Renal cortical epithelial cell (primary cell): ENCODE results near the gene DCUN1D4. TPM values are rescaled to one million over a fixed set of nuclear protein-coding genes. Genes with fewer than 3 reads are reported as not detected.
"Not testable (repeated sequence)": the region's sequence is repeated elsewhere in the genome, so short reads cannot be mapped to it uniquely, and the experiment has no call there.

Source experiments
- DNase-seq: peaks from one replicate; pipeline ENCODE4 v3.0.0-alpha.2; 2011; ENCODE audit warnings: low read depth
- total RNA-seq: library from RNA; depleted of rRNA; stranded (reverse); fragments of >200 nt; gene quantifications from 2 replicates; pipeline ENCODE4 v1.2.3, GENCODE V29; 2014

The DCUN1D4 gene
- total RNA-seq, 1 donor from 2014 or later = 81.4 TPM

DNA sequence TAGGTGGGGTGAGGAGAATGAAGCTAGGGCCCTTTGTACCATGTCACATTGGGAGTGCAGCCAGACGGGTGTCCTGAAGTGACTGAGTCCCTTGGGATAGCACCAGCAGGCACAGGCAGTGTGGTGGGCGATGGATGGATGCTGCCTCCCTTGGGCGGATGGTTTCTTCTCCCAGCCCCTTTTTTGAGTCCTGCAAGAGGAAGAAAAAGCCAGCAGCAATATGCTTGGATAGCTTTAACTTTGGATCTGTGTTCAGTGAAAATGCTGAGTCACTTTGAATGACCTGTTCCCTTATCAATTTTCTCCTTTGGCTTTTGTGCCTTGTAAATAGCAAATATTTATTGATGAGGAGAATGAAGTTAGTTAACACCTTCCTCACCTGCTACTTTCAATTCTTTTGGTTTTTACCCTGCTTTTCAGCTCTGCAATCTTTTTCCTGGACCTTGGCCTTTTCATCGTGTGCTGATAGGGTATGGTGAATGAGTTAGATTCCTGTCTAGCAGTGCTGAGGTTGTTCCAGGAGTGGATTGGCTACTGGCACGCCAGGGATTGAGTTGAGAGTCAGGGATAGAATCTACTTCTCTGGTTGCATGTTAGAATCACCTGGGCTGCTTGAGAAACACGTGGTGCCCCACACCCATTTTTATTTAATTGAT lies 10.2 kb downstream of the DCUN1D4 start:
- peak; percentile 42 for DNase-seq

DNA sequence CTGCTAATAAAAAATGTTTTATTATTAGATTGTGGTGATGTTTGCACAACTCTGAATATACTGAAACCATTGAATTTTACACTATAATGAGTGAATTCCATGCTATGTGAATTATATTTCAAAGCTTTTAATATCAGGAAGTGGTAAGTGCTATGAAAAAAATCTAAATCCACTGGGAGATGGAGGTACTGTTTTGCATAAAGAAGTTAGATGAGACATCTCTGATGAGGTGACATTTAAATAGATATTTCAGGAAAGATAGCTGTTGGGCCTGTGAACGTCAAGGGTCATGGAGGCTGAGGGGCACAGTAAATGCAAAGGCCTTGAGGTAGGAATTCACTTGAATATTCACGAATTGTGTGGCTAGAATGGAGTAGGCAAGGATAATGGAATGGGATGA lies 12.3 kb downstream of the DCUN1D4 start:
- DNase-seq = no peak

DNA sequence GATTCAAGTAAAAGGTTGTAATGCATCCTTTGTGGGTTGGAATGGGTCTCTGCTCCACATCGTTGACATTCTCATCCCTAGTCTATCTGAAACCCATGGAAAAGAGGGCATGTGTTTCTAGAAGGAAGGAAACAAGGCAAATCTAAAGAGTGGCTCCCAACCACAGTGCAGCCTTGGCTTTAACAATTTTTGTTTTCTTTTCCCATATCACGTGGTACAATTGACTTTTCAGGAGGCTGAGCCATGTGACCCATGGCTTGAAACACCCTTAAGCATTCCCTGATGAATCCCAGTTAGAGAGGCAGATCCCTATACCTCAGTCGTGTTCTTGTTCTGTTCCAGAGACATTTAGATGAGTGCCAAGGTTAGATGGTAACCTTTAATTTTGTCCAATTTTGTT lies 12.8 kb downstream of the DCUN1D4 start:
- no peak for DNase-seq

DNA sequence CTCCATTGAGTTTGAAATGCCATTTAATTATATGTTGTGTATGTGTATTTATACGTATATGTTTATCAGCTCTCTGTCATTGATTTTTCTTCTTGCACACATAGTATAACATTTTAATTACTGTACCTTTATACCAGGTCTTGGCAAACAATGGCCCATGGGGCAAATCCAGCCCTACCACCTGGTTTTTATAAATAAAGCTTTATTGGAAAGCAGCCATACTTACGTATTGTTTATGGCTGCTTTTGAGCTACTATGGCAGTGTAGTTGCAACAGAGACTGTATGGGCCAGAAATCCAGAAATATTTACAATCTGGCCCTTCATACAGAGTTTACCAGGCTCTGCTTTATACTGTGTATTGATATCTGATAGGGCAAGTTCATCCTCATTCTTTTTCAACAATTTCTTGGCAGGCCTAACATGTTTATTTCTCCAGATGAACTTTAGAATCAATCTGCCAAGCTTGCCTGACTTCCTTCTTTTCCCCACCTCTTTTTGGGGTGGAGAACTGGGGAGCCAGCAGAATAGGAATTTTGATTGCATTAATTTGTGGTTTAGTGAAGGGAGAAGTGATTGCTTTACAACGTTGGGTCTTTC lies 15.8 kb downstream of the DCUN1D4 start:
- peak; percentile 33 for DNase-seq

DNA sequence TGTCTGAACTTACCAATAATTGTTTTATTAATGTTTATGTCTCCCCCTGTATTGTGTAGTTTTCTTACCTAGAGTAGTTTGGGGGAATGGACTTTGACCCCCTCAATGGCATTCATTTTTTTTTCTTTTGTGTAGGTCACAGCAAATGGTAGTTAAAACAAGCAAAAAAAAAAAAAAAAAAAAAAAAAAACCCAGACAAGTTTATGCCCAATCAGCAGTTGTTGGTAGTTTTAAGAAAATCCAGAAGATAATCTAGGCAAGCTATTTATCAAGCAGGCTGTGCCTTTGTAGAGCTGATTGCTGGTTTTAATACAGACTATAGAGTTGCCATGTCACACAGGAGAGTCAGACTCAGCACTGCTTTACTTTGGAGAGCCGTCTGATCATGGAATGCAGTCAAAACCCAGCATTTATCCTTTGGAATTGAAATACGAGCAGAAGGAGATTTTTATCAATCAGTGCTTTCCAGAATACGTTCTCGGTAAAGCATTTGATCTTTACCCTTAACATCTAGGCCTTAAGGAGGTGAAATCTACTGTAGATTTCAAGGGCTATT lies 16.6 kb downstream of the DCUN1D4 start:
- no peak for DNase-seq

DNA sequence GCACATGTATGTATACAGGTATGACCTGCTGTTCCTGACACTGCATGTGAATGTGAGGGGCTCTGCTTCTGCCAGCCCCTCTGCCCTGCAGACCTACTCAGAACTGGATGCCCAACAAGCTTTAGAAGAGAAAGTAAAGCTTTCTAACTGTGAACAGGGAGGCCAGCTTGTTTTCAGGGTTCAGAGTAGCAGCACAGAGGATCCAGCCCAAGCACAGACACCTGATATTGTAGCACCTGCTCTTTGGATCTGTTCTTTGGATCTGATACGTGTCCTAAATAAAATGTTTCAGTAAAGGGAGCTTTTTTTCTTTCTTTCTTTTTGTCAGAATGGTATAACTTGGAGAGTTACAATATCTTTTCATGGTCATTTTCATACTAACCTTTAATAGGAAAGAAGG lies 19.2 kb downstream of the DCUN1D4 start:
- DNase-seq = no peak

DNA sequence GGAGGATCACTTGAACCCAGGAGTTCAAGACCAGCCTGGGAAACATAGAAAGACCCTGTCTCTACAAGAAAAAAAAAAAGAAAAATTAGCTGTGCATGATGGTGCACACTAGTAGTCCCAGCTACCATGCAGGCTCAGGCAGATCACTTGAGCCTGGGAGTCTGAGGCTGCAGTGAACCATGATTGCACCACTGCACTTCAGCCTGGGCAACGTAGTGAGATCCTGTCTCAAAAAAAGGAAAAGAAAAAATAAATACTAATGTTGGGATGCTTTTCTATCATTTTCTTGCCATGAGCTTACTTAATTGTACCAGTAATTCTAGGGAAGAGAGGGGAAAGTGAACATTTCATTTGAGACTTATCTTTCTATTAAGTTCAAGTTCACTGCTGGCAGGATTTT lies 19.8 kb downstream of the DCUN1D4 start:
- no peak for DNase-seq

DNA sequence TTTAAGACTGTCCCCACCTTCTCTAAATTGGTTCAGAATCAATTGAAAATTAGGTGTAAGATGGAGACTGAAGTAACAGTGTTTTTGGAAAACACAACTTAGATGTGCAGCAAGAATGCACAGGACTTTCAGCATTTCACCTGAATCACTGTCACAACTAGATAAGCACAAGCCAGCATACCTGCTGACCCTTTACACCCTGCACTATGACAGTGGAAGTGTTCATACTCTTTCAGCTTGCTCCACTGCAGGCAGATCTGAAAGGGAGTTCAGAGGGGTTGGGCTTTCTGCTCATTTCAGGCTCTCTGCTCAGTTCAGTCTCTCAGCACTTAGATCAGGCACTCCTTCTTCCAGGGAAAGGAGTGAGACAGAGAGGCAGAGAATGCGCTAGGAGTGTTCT lies 22.8 kb downstream of the DCUN1D4 start:
- DNase-seq = no peak

DNA sequence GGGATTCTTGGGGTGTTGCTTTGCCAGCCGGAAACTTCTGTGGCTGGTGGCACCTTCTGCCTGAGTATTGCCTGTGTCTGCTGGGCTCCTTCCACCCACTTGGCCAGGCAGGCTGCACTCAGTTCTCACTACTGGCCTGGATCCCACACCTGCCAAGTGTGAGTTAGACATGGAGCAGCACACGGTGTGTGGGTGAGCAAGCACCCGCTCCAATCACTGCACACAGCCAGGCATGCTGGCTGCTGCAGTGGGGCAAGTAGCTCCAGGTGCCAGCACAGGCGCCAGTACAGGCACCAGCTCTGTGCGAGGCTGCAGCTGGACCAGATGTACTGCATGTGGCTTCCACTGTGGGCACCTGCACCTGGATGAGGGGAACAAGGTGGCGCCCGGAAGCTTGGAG lies 23.9 kb downstream of the DCUN1D4 start:
- no peak for DNase-seq

DNA sequence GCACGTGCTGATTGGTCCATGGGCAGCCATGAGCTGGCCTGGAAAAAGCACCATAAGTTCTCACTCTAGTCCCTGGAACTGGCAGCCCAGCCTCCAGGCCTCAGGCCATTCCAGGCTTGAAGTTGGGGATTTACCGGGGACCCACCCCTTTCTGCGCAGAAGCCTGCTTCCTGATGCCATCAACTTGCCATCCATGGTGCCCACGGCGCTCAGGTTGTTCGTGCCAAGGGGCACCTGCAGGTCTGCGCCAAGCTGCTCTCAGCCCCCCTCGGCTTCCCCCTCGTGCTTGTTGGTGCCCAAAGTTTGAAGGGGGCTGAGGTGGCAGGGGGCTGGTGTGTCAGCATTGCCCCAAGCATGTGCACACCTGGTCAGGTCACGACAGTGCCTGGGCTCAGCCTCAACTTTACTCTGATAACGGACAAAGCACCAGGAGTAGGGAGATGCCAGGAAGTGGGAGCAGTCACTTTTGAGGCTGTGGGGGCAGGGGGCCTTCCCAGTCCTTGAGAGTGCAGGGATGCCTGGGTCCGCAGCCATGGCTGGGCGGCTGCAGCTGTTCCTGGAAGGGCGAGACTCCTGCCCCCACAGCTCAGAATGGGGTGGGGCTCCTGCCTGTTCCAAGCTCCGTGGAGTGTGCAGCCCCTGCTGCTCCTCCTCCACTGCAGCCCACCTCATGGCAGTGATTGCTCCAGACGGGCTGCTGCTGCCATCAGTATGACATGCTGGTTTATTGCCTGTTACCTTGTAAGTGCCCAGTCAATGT lies 24.9 kb downstream of the DCUN1D4 start:
- no peak for DNase-seq

DNA sequence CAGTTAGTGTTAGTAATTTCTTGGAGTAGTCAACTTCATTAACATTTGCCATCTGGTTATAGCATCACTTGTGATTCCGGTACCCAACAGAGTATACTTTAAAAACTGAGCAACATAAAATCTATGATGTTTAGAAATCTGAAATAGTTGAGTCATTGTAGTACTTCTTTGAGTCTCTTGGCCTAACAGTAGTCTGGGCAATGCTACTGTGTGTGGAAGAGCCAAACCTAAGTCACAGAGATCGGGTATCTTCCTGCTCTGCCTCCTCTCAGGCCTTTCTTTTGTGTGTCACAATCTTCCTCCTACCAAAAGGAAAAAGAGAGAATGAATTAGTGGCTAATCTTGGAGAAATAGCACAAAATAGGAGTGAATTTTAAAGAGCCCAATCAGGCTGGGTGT lies 25.5 kb downstream of the DCUN1D4 start:
- DNase-seq = no peak

DNA sequence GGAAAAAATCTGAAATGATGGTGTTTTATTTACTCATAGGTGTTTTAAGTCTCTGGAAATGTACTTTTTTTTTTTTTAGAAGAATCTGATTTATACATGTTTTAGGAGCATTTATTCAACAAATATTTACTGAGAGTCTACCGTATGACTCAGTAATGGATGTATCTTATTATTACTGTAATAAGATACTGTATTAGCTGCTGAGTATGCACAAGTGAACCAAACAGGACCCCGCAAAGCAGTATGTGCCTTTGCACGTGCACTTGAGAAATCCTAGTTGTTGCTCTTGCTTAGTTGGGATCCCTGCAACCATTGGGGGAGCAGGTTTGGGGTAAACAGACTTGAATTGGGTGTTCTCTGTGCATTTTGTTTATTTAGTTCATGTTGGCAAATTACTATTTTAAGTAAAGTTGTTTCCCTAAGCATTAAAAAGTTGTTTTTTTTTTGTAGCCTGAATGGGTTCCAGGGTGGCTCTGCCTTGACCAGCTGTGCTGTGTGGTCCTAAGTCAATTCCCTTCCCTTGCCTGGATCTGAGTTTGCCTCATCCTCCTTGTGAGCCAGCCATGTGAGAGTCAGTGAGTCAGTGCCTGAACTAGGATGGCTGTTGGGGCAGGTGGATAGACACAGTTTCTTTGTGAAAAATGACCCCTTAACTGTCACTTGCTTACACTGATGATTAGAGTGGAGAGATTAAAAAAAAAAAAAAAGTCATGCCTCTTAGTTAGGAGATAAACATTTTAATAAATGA lies 27.7 kb downstream of the DCUN1D4 start:
- DNase-seq = no peak

DNA sequence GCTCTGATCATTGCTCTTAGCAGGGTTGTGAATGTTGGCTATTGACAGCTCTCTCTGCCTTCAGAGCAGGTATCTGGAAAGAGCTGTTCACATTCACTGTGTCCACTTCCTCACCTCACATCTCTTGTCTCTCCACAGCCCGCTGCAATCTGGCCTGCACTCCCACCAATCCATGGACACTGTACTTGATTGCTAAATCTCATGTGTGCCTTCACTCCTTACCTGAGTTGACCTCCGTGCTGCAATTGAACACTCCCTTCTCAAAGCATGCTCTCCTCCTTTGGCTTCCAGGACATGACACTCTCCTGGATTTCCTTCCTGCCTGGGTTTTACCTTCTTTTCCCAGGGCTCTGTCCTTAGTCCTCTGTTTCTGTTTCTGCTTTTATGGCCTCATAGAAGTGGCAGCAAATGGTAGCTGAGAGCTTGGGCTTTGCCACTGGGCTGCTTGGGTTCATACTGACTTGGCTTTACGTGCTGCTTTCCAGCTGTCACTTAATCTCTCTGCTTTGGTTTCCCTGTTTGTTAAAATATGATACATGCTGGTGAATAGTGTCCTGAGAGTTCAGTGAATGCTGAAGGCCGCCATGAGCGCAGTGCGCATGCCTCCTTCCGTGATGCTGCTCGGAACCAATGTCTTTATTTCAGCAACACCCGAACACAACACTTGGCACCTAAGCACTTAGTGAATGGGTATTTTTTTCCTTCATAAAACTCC lies 29.5 kb downstream of the DCUN1D4 start:
- no peak for DNase-seq

DNA sequence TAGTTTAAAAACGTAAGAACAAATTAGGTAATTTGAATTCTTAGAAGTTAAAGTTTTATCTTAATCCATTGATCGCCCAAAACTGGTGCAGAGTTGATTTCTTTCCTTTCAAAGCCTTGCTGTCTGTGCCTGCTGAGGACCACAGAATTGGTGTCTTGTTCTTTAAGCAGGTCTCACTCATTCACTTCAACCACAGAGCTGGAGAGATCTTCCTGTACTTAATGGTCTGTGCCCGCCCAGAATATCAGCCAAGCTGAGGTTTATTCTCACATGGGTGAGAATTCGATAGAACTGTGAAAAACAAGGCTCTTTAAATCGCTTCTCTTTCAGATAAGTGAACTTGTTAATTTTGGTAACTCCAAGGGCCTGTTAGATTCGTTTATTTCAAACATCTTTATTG lies 31.6 kb downstream of the DCUN1D4 start:
- DNase-seq = no peak

DNA sequence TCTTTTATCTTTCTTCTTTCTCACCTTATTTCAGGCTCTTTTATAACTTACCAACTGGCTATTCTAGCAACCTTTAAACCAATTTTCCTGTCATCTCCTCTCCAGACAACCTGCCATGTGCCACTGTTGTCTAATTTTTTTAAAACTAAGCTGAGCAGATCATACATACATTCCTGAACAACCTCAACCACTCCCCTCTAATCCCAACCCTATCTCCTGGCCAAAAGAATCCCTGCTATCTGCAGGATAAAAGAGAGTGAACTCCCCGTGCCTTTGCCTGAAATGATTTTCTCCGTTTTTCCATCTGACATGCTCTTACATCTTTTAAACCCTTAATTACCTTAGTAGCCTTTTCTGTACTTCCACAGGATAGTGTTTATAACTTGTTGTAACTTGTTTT lies 35.5 kb downstream of the DCUN1D4 start:
- DNase-seq = no peak

DNA sequence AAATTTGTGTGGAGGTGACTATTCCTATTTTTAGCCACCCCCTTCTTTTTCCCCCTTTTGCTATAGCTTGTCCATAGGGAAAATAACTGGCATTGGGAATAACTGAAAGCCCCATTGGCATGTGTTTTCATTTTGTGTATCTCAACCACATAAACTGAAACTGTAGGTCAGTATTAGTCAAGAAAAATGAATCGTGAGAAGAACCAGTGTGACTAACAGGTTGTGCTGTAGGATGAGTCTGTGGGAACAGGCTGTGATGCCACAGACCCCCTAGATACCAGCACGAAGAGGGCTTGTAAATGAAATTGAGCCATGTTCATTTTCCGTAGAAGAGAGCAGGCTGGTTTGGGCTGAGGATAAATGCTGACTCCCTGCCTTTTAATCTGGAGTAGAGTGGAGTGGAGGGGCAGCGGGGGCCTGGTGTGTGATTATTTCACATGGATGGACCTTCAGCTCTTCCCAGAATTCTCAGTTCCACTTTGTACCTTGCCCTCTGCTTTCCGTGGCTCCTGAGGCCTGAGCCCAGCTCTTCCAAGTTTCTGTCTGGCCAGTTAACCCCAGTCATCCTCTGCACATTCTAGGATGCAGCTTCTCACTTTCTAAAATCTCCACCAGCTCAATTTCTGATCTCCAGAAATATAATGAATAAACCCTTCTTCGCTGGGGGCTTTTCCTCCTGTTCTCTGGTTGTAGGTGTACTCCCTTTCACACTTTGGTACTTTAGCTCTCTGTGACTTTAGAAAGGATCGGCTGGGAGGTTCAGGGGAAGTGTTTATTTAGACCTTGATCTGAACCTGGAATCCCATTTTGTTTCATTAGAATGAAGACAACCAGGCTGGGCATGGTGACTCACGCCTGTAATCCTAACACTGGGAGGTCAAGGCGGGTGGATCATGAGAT lies 37.3 kb downstream of the DCUN1D4 start:
- DNase-seq = peak; percentile 36

DNA sequence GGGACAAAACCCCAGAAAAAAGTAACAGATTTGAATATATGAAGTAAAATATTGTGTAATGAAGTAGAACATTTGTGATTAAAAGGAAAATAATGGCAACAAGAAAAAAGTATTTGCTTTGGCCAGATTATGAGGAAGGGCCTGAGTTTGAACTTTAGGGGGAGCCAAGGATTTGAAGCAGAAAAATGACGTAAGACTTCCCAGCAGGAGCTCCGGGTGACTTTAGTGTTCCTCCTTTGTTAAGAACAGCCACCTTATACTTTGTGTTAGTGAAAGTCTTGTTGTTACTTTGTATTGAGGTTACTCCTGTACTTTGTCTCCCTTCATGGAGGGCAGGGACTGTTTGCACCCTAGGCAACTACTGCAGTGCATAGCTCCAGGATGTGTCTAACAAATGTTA lies 41.1 kb downstream of the DCUN1D4 start:
- no peak for DNase-seq

DNA sequence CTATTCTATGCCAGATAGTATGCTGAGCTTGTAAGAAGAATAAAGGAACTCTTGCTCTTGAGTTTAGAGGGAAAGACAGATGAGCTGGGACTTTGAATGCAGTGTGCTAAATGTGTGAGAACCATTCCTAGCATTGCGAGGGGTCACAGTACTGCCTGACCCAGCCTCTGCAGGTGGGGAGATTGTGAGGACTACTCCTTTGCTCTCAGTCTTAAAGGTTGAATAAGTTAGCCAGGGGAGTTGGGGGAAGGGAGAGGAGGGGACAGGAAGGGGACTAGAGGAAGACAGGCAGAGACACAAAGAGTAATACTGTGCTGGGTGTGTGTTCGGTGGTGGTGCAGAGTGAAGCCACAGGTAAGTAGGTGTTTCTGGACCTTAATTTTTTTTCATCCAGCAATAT lies 41.7 kb downstream of the DCUN1D4 start:
- DNase-seq = no peak

DNA sequence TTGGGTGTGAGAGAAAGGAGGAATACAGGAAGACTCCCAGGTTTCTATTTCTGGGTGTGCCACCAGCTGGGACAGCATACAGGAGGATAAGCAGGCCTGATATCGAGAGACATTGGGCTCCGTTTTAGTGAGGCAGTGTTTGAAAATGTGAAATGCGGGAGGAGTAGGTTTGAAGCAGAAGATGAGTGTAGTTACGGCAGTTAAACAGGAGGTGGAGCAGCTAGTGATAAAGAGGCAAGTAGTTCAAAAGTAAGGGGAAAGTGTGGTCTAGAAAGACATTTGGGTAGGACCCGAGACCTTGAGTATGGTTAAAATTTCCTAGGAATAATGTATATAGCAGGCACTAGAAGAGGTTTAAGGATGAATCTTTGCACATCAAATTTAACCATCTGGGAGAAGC lies 42.4 kb downstream of the DCUN1D4 start:
- DNase-seq = peak; percentile 50

DNA sequence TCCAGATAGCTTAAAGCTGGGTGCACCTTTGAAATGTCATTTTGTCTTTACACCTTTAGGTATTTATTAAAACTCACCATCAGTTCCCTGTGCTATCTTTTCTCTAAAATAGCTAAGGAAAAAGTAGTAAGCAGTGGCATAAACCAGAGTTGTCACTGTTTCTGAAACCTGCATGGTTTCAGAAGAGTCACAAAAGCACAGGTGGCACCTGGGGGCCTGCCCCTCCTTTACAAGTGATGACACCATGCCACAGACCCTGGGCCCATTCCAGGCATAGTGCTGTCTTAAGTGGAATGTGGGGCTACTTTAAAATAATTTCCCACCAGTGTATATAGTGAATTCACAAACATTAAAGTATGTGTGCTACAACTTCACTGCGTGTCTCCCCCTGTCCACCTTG lies 47.8 kb downstream of the DCUN1D4 start:
- DNase-seq = no peak

DNA sequence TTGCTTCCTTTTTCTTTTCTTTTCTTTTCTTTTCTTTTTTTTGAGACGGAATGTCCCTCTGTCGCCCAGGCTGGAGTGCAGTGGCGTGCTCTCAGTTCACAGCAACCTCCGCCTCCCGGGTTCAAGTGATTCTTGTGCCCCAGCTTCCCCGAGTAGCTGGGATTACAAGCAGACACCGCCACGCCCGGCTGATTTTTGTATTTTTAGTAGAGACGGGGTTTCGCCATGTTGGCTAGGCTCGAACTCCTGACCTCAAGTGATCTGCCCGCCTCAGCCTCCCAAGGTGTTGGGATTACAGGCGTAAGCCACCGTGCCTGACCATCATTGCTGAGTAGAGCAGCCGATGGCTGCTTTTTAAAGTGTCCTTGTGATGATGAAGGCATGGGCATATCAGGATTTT lies 50.4 kb downstream of the DCUN1D4 start:
- not testable (repeated sequence) for DNase-seq
